ENCODE measurements around the gene PIK3IP1.
"Not testable (repeated sequence)": the region's sequence is repeated elsewhere in the genome, so short reads cannot be mapped to it uniquely, and the experiment has no call there.

DNA sequence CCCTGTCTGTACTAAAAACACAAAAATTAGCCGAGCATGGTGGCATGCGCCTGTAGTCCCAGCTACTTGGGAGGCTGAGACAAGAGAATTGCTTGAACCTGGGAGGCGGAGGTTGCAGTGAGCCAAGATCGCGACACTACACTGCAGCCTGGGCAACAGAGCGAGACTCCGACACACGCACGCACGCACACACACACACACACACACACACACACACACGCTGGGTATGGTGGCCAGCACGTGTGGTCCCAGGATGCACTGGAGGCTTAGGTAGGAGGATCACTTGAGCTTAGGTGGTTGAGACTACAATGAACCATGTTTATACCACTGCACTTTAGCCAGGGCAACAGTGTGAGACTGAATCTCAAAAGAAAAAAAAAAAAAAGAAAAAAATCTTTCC, 46.3 kb downstream of the PIK3IP1 start:
- TF ChIP-seq POLR2A (IDR thresholded peaks at IDR 0.05) = not testable (repeated sequence)
- TF ChIP-seq, protein P1, sequence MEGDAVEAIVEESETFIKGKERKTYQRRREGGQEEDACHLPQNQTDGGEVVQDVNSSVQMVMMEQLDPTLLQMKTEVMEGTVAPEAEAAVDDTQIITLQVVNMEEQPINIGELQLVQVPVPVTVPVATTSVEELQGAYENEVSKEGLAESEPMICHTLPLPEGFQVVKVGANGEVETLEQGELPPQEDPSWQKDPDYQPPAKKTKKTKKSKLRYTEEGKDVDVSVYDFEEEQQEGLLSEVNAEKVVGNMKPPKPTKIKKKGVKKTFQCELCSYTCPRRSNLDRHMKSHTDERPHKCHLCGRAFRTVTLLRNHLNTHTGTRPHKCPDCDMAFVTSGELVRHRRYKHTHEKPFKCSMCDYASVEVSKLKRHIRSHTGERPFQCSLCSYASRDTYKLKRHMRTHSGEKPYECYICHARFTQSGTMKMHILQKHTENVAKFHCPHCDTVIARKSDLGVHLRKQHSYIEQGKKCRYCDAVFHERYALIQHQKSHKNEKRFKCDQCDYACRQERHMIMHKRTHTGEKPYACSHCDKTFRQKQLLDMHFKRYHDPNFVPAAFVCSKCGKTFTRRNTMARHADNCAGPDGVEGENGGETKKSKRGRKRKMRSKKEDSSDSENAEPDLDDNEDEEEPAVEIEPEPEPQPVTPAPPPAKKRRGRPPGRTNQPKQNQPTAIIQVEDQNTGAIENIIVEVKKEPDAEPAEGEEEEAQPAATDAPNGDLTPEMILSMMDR (IDR thresholded peaks at IDR 0.05) = not testable (repeated sequence)
